Fibroblast of skin of left biceps (primary cell): Measurements from ENCODE around the gene CUL9.
A peak's percentile ranks its signal among the peaks of the same experiment; 100 is the strongest.

Experiments used
- DNase-seq, 2 experiments: peaks; one replicate each; pipeline ENCODE4 v3.0.0-alpha.2; 2013; ENCODE audit warnings: low read depth in 2 of 2

The CUL9 gene

GRCh38 chr6:43228951-43229802 lies 47.2 kb downstream of the CUL9 start, which contains the start of gene DNPH1:
Gene DNPH1 (minus strand): TSS chr6:43229481. CDS start chr6:43229456, 25 bp downstream.
- DNase-seq = peak; percentile 14 to 21

GRCh38 chr6:43229803-43230620 lies 48.0 kb downstream of the CUL9 start:
- no peak for DNase-seq

- DNase-seq = no peak
These were observed 49.1 kb downstream of the CUL9 start for GRCh38 chr6:43231053-43231452.

- DNase-seq = no peak
These were observed 49.9 kb downstream of the CUL9 start for GRCh38 chr6:43231735-43232450.

- no peak for DNase-seq
These were observed 53.8 kb downstream of the CUL9 start for GRCh38 chr6:43235841-43236240.

- DNase-seq = no peak
These were observed 57.1 kb downstream of the CUL9 start for GRCh38 chr6:43239054-43239453.

GRCh38 chr6:43240950-43241349 lies 59.0 kb downstream of the CUL9 start:
- DNase-seq = no peak

- DNase-seq = no peak
These were observed 59.5 kb downstream of the CUL9 start for GRCh38 chr6:43241446-43241845.

- DNase-seq = no peak
These were observed 61.1 kb downstream of the CUL9 start, which contains the start of gene TTBK1 for GRCh38 chr6:43242908-43243663. Gene TTBK1 (plus strand): TSS chr6:43243481. CDS start chr6:43246661, 3,180 bp downstream.

GRCh38 chr6:43243664-43244321 lies 61.8 kb downstream of the CUL9 start:
- no peak for DNase-seq

GRCh38 chr6:43246301-43247113 lies 64.5 kb downstream of the CUL9 start:
- no peak for DNase-seq

GRCh38 chr6:43247114-43247999 lies 65.4 kb downstream of the CUL9 start:
- no peak for DNase-seq

- no peak for DNase-seq
These were observed 66.1 kb downstream of the CUL9 start for GRCh38 chr6:43248101-43248500.

- no peak for DNase-seq
These were observed 66.8 kb downstream of the CUL9 start for GRCh38 chr6:43248791-43249190.

GRCh38 chr6:43250992-43251373 lies 69.0 kb downstream of the CUL9 start:
- DNase-seq = no peak

GRCh38 chr6:43253401-43253800 lies 71.4 kb downstream of the CUL9 start:
- no peak for DNase-seq

GRCh38 chr6:43254138-43254817 lies 72.3 kb downstream of the CUL9 start:
- no peak for DNase-seq

GRCh38 chr6:43254846-43255245 lies 72.8 kb downstream of the CUL9 start:
- DNase-seq = no peak
